ENCODE results near the gene CHEK1.

CHEK1 gene

DNA sequence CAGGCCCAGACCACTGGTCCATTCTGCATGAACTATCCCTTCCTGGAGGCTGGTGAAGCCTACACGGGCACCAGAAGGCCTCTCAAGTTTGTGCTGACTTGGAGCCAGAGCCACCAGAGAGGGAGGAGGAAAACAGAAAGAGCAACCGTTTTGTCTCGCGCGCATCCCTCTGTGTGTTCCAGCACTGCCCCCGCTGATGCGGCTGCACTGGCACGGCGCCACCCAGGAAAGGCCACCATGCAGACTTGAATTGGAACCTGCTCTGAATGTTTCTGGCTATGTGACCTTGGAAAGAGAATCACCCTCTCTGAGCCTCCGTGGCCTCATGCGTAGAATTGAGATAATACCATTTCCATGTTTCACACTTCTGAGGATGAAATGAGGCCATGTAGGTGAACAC is 63.1 kb downstream of the CHEK1 start:
- TF ChIP-seq CTCF (IDR thresholded peaks at IDR 0.05; ENCODE audit: low read depth, low read length, missing control alignments) = no peak
- no peaks in the 10 kb centered on the region for H3K36me3 ChIP-seq (replicated peaks)
- DNase-seq = no peak
- H3K4me3 ChIP-seq (ENCODE audit: low read depth, low read length) = no peak overlapping the region
- in situ Hi-C loops (cut with HindIII; ENCODE audit: low pct_ligation_motif_present, low sequenced_read_pairs) = no loop called here
- no peaks in the 10 kb centered on the region for H3K27me3 ChIP-seq (replicated peaks)
- H3K27ac ChIP-seq = no peak overlapping the region

- H3K27ac ChIP-seq = no peak overlapping the region
- no peaks in the 10 kb centered on the region for H3K27me3 ChIP-seq (replicated peaks)
- in situ Hi-C loops (cut with HindIII; ENCODE audit: low pct_ligation_motif_present, low sequenced_read_pairs) = no loop called here
- no peak overlapping the region for H3K4me3 ChIP-seq (ENCODE audit: low read depth, low read length)
- DNase-seq = no peak
- no peak for TF ChIP-seq CTCF (IDR thresholded peaks at IDR 0.05; ENCODE audit: low read depth, low read length, missing control alignments)
- no peaks in the 10 kb centered on the region for H3K36me3 ChIP-seq (replicated peaks)
Measured at GRCh38 chr11:125688632-125689031, 63.7 kb downstream of the CHEK1 start.

- Histone ChIP-seq H3K4me3 (ENCODE audit: low read depth, low read length) (no peak overlapping the region), H3K36me3 (replicated peaks) (no peaks in the 10 kb centered on the region), H3K27me3 (replicated peaks) (no peaks in the 10 kb centered on the region), H3K27ac (no peak overlapping the region)
- DNase-seq = no peak
- TF ChIP-seq CTCF (IDR thresholded peaks at IDR 0.05; ENCODE audit: low read depth, low read length, missing control alignments) = no peak
- in situ Hi-C loops (cut with HindIII; ENCODE audit: low pct_ligation_motif_present, low sequenced_read_pairs) = no loop called here
Measured at GRCh38 chr11:125689274-125689859, 64.4 kb downstream of the CHEK1 start.

- in situ Hi-C loops (cut with HindIII; ENCODE audit: low pct_ligation_motif_present, low sequenced_read_pairs) = no loop called here
- no peaks in the 10 kb centered on the region for H3K27me3 ChIP-seq (replicated peaks)
- no peak overlapping the region for H3K4me3 ChIP-seq (ENCODE audit: low read depth, low read length)
- H3K36me3 ChIP-seq (replicated peaks) = no peaks in the 10 kb centered on the region
- no peak for TF ChIP-seq CTCF (IDR thresholded peaks at IDR 0.05; ENCODE audit: low read depth, low read length, missing control alignments)
- no peak for DNase-seq
- no peak overlapping the region for H3K27ac ChIP-seq
Measured at GRCh38 chr11:125690006-125690405, 65.0 kb downstream of the CHEK1 start.

- H3K36me3 ChIP-seq (replicated peaks) = no peaks in the 10 kb centered on the region
- no peak for TF ChIP-seq CTCF (IDR thresholded peaks at IDR 0.05; ENCODE audit: low read depth, low read length, missing control alignments)
- in situ Hi-C loops (cut with HindIII; ENCODE audit: low pct_ligation_motif_present, low sequenced_read_pairs) = no loop called here
- H3K27ac ChIP-seq = no peak overlapping the region
- no peak for DNase-seq
- no peaks in the 10 kb centered on the region for H3K27me3 ChIP-seq (replicated peaks)
- H3K4me3 ChIP-seq (ENCODE audit: low read depth, low read length) = no peak overlapping the region
Measured at GRCh38 chr11:125692887-125693286, 67.9 kb downstream of the CHEK1 start.

- no peak for DNase-seq
- Histone ChIP-seq H3K27ac (no peak overlapping the region), H3K27me3 (replicated peaks) (no peaks in the 10 kb centered on the region), H3K4me3 (ENCODE audit: low read depth, low read length) (no peak overlapping the region), H3K36me3 (replicated peaks) (no peaks in the 10 kb centered on the region)
- no peak for TF ChIP-seq CTCF (IDR thresholded peaks at IDR 0.05; ENCODE audit: low read depth, low read length, missing control alignments)
- in situ Hi-C loops (cut with HindIII; ENCODE audit: low pct_ligation_motif_present, low sequenced_read_pairs) = no loop called here
Measured at GRCh38 chr11:125694951-125695350, 70.0 kb downstream of the CHEK1 start.

Measured in brain microvascular endothelial cell (primary cell).